H9 (cell line): ENCODE measurements around the gene UFSP1. TPM values are rescaled to one million over a fixed set of nuclear protein-coding genes. Genes with fewer than 3 reads are reported as not detected.
A peak's percentile ranks its signal among the peaks of the same experiment; 100 is the strongest.

Experiments used
- DNase-seq: peaks from one replicate; pipeline ENCODE4 v3.0.0-alpha.2; 2017
- H2AFZ ChIP-seq: one replicate; pipeline ENCODE4 v1.6.1; 2013; ENCODE audit warnings: mild to moderate bottlenecking, low read length, control low read depth, moderate library complexity
- H2AK5ac ChIP-seq: 2 replicates; pipeline ENCODE4 v1.6.1; 2013; ENCODE audit warnings: low read length, control low read depth, mixed read lengths; ENCODE audit not compliant: insufficient read length
- H2BK120ac ChIP-seq: one replicate; pipeline ENCODE4 v1.6.1; 2013; ENCODE audit warnings: low read depth, mild to moderate bottlenecking, low read length, control low read depth, inconsistent platforms; ENCODE audit not compliant: poor library complexity, severe bottlenecking
- H2BK12ac ChIP-seq: 2 replicates; pipeline ENCODE4 v1.6.1; 2013; ENCODE audit warnings: low read length, control low read depth, mixed read lengths, low read depth; ENCODE audit not compliant: insufficient read length
- H2BK15ac ChIP-seq: 2 replicates; pipeline ENCODE4 v1.6.1; 2013; ENCODE audit warnings: low read depth, low read length, control low read depth
- H2BK20ac ChIP-seq: one replicate; pipeline ENCODE4 v1.6.1; 2013; ENCODE audit warnings: low read depth, mild to moderate bottlenecking, low read length, control low read depth, inconsistent platforms; ENCODE audit not compliant: poor library complexity, severe bottlenecking
- H2BK5ac ChIP-seq: 2 replicates; pipeline ENCODE4 v1.6.1; 2013; ENCODE audit warnings: low read length, control low read depth, mixed read lengths; ENCODE audit not compliant: insufficient read length
- H3K14ac ChIP-seq: 2 replicates; pipeline ENCODE4 v1.6.1; 2013; ENCODE audit warnings: low read length, control low read depth; ENCODE audit not compliant: insufficient read depth
- H3K18ac ChIP-seq: 2 replicates; pipeline ENCODE4 v1.6.1; 2013; ENCODE audit warnings: low read depth, mild to moderate bottlenecking, mixed read lengths, low read length, control low read depth; ENCODE audit not compliant: insufficient read length
- H3K23ac ChIP-seq: 2 replicates; pipeline ENCODE4 v1.6.1; 2013; ENCODE audit warnings: low read length, control low read depth, mixed read lengths, low read depth; ENCODE audit not compliant: insufficient read length
- H3K23me2 ChIP-seq: 2 replicates; pipeline ENCODE4 v1.6.1; 2013; ENCODE audit warnings: low read depth, mild to moderate bottlenecking, mixed read lengths, low read length, control low read depth; ENCODE audit not compliant: insufficient read length, poor library complexity, severe bottlenecking
- H3K27ac ChIP-seq: 2 replicates; pipeline ENCODE4 v1.5.1; 2013; ENCODE audit warnings: low read length, control low read depth, mixed read lengths, low read depth; ENCODE audit not compliant: insufficient read length
- H3K27me3 ChIP-seq: 2 replicates; pipeline ENCODE4 v1.6.1; 2013; ENCODE audit warnings: low read length, control low read depth, inconsistent platforms; ENCODE audit not compliant: insufficient read depth
- H3K4ac ChIP-seq: 2 replicates; pipeline ENCODE4 v1.6.1; 2013; ENCODE audit warnings: low read depth, mild to moderate bottlenecking, control low read depth, inconsistent platforms, low read length, moderate library complexity
- H3K4me1 ChIP-seq: 2 replicates; pipeline ENCODE4 v1.6.1; 2013; ENCODE audit warnings: low read length, control low read depth, inconsistent platforms; ENCODE audit not compliant: insufficient read depth
- H3K4me2 ChIP-seq: 2 replicates; pipeline ENCODE4 v1.6.1; 2013; ENCODE audit warnings: low read length, control low read depth, mixed read lengths; ENCODE audit not compliant: insufficient read length, insufficient read depth
- H3K56ac ChIP-seq: 2 replicates; pipeline ENCODE4 v1.6.1; 2013; ENCODE audit warnings: low read depth, mild to moderate bottlenecking, mixed read lengths, low read length, control low read depth; ENCODE audit not compliant: insufficient read length
- H3K79me1 ChIP-seq: 2 replicates; pipeline ENCODE4 v1.6.1; 2013; ENCODE audit warnings: low read depth, mild to moderate bottlenecking, moderate library complexity, low read length, control low read depth, inconsistent platforms; ENCODE audit not compliant: insufficient read depth, poor library complexity, severe bottlenecking
- H3K79me2 ChIP-seq: 2 replicates; pipeline ENCODE4 v1.6.1; 2013; ENCODE audit warnings: low read length, control low read depth, inconsistent platforms; ENCODE audit not compliant: insufficient read depth
- H3K9ac ChIP-seq: 2 replicates; pipeline ENCODE4 v1.6.1; 2013; ENCODE audit warnings: low read length, control low read depth, mixed read lengths; ENCODE audit not compliant: insufficient read length; ENCODE audit errors: extremely low read depth
- H3K9me3 ChIP-seq: one replicate; pipeline ENCODE4 v1.6.1; 2013; ENCODE audit warnings: low read depth, low read length, inconsistent platforms; ENCODE audit not compliant: control insufficient read depth
- H3T11ph ChIP-seq: one replicate; pipeline ENCODE4 v1.6.1; 2013; ENCODE audit warnings: mild to moderate bottlenecking, low read length, control low read depth, inconsistent platforms
- H4K20me1 ChIP-seq: one replicate; pipeline ENCODE4 v1.6.1; 2013; ENCODE audit not compliant: control insufficient read depth, insufficient read length, insufficient read depth
- H4K5ac ChIP-seq: 2 replicates; pipeline ENCODE4 v1.6.1; 2013; ENCODE audit warnings: low read depth, mild to moderate bottlenecking, mixed read lengths, low read length, control low read depth; ENCODE audit not compliant: insufficient read length
- H4K8ac ChIP-seq: replicated peaks from 2 replicates; pipeline ENCODE4 v1.6.1; 2013; ENCODE audit warnings: low read length, control low read depth, mixed read lengths, low read depth; ENCODE audit not compliant: insufficient read length
- H4K91ac ChIP-seq: 2 replicates; pipeline ENCODE4 v1.6.1; 2013; ENCODE audit warnings: low read depth, mild to moderate bottlenecking, moderate library complexity, mixed read lengths, low read length, control low read depth; ENCODE audit not compliant: insufficient read length
- H3K27ac Mint-ChIP-seq, 3 experiments: 2 replicates in 2 of 3; 3 replicates in 1 of 3; pipeline ENCODE4 v1.8.0; 2020 to 2021; ENCODE audit warnings: mixed read lengths in 3 of 3, mild to moderate bottlenecking in 1 of 3, moderate library complexity in 1 of 3
- H3K27me3 Mint-ChIP-seq: 2 replicates; pipeline ENCODE4 v1.8.0; 2021; ENCODE audit warnings: low read depth, mild to moderate bottlenecking, moderate library complexity, mixed read lengths
- H3K36me3 Mint-ChIP-seq, 3 experiments: 2 replicates in 2 of 3; 3 replicates in 1 of 3; pipeline ENCODE4 v1.8.0; 2020 to 2021; ENCODE audit warnings: low read depth in 3 of 3, mixed read lengths in 3 of 3; ENCODE audit not compliant: insufficient read depth in 1 of 3
- H3K4me1 Mint-ChIP-seq, 2 experiments: 2 replicates each; pipeline ENCODE4 v1.8.0; 2020; ENCODE audit warnings: mixed read lengths in 2 of 2
- H3K4me3 Mint-ChIP-seq, 2 experiments: 2 replicates in 1 of 2; 3 replicates in 1 of 2; pipeline ENCODE4 v1.8.0; 2020 to 2021; ENCODE audit warnings: mild to moderate bottlenecking in 2 of 2, mixed read lengths in 2 of 2, moderate library complexity in 1 of 2
- H3K9me3 Mint-ChIP-seq, 2 experiments: 2 replicates in 1 of 2; 3 replicates in 1 of 2; pipeline ENCODE4 v1.8.0; 2020; ENCODE audit warnings: mild to moderate bottlenecking in 2 of 2, mixed read lengths in 2 of 2, moderate library complexity in 1 of 2
- WGBS: extraction: QIAGEN DNeasy Blood & Tissue Kit; methylation state at CpG from one replicate; pipeline ENCODE4 v1.1.7; 2013; ENCODE audit warnings: missing lambda C conversion rate, low lambda C conversion rate, mixed read lengths; ENCODE audit not compliant: insufficient read length; ENCODE audit errors: extremely low coverage; 5-methylcytosine and 5-hydroxymethylcytosine counted together
- total RNA-seq: library from RNA; stranded (reverse); gene quantifications from 2 replicates; pipeline ENCODE4 v1.2.1, GENCODE V29; 2021
- TF ChIP-seq, protein P1 (sequence below): fragments of 200-600 bp; sonication (generic); conservative IDR thresholded peaks from 3 replicates; pipeline ENCODE4 v1.8.0; 2021; ENCODE audit warnings: antibody characterized with exemption, mild to moderate bottlenecking

The UFSP1 gene
- total RNA-seq, 1 experiment from 2014 or later = 4.3 TPM

DNA sequence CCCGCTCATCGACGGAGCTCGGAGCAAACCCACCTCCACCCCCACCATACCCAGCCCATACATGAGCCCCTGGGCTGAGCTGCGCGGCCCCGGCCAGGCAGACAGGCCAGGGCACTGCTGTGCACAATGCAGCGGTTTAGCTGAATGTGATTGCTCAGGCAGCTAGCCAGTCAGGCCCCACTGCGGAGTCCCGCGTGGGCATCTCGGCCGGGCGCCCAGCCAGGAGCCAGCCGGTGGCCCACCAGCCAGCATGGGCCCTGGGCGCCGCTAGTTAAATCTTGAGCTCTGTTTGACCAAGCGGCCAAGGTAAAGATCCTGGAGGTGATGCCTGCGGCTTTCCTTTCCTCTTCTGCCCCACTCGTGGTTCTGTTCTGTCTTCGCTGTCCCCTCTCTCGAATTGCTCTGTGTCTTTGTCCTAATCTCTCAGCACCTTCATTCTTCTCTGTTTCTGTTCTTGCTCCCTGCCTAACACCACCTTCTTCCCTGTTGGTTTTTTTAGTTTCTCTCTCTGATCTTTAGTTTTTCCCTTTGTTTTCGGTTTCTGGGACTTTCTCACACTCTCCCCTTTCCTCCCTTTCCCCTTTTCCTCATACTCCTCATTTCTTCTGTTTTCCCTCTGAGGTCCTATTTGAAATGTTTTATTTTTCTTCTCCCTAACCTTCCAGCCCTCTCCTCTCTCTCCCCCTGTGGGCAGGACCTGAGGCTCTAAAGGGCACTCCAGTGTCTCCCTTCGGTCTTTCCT is 6.6 kb downstream of the UFSP1 start:
- peaks cover 6% of the 10 kb centered on the region for H3K79me1 ChIP-seq
- H4K20me1 ChIP-seq = no peaks in the 10 kb centered on the region
- no peak overlapping the region for H2AK5ac ChIP-seq
- no peaks in the 10 kb centered on the region; the same call in 1 of the 2 replicates for H3K27me3 Mint-ChIP-seq
- H3T11ph ChIP-seq = no peak overlapping the region
- DNase-seq = no peak
- no peak overlapping the region for H3K56ac ChIP-seq
- no peak overlapping the region for H4K8ac ChIP-seq
- WGBS = no CpG with 5 or more reads among the region's 24 CpGs
- H2BK20ac ChIP-seq = no peak overlapping the region
- no peak overlapping the region for H3K18ac ChIP-seq
- H3K23ac ChIP-seq = no peak overlapping the region
- no peak overlapping the region for H3K4ac ChIP-seq
- H3K23me2 ChIP-seq = no peaks in the 10 kb centered on the region
- no peak overlapping the region for H3K27ac ChIP-seq
- no peaks in the 10 kb centered on the region for H3K4me1 ChIP-seq
- H3K4me2 ChIP-seq = no peak overlapping the region
- H3K36me3 Mint-ChIP-seq = peaks cover 82 to 100% (median 98%) of the 10 kb centered on the region in 3 experiments
- no peak overlapping the region for H4K91ac ChIP-seq
- H3K9me3 ChIP-seq = no peaks in the 10 kb centered on the region
- no peaks in the 10 kb centered on the region for H3K9me3 Mint-ChIP-seq
- no peak overlapping the region for H4K5ac ChIP-seq
- peaks cover 18% of the 10 kb centered on the region; the same call in 1 of the 2 replicates for H3K79me2 ChIP-seq
- H2AFZ ChIP-seq = no peak overlapping the region
- no peak overlapping the region for H2BK5ac ChIP-seq
- no peak overlapping the region for H3K14ac ChIP-seq
- peaks cover 25 to 45% of the 10 kb centered on the region in 2 experiments for H3K4me1 Mint-ChIP-seq
- peak overlapping the region; percentile 1 to 75 (median 68); a peak in 6 of 7 replicates for H3K27ac Mint-ChIP-seq
- H3K4me3 Mint-ChIP-seq = no peak overlapping the region
- no peak overlapping the region for H2BK12ac ChIP-seq
- no peak overlapping the region for H2BK15ac ChIP-seq
- no peak overlapping the region for H2BK120ac ChIP-seq
- TF ChIP-seq, protein P1, sequence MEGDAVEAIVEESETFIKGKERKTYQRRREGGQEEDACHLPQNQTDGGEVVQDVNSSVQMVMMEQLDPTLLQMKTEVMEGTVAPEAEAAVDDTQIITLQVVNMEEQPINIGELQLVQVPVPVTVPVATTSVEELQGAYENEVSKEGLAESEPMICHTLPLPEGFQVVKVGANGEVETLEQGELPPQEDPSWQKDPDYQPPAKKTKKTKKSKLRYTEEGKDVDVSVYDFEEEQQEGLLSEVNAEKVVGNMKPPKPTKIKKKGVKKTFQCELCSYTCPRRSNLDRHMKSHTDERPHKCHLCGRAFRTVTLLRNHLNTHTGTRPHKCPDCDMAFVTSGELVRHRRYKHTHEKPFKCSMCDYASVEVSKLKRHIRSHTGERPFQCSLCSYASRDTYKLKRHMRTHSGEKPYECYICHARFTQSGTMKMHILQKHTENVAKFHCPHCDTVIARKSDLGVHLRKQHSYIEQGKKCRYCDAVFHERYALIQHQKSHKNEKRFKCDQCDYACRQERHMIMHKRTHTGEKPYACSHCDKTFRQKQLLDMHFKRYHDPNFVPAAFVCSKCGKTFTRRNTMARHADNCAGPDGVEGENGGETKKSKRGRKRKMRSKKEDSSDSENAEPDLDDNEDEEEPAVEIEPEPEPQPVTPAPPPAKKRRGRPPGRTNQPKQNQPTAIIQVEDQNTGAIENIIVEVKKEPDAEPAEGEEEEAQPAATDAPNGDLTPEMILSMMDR = no peak
- no peaks in the 10 kb centered on the region for H3K27me3 ChIP-seq
- no peak overlapping the region for H3K9ac ChIP-seq
